Neural cell (in vitro differentiated cells): ENCODE data around the gene P2RX3. TPM values are rescaled to one million over a fixed set of nuclear protein-coding genes. Genes with fewer than 3 reads are reported as not detected.

Source experiments
- H2AFZ ChIP-seq: fragments of 200-600, 300-800 bp; sonication (generic), shearing (Covaris generic); 2 replicates; pipeline ENCODE4 v1.6.0; 2014; ENCODE audit warnings: low read depth, mild to moderate bottlenecking, antibody characterized with exemption, low read length, moderate library complexity
- H3F3A ChIP-seq: fragments of 200-600 bp; shearing (Covaris generic); 2 replicates; pipeline ENCODE4 v1.6.1; 2016; ENCODE audit warnings: mild to moderate bottlenecking, moderate library complexity, mixed read lengths, antibody characterized with exemption, low read length; ENCODE audit not compliant: insufficient read depth, poor library complexity, severe bottlenecking
- H3K27ac ChIP-seq: fragments of 200-600, 300-800 bp; sonication (generic), shearing (Covaris generic); 2 replicates; pipeline ENCODE4 v1.5.1; 2014; ENCODE audit warnings: mild to moderate bottlenecking, low read length, moderate library complexity
- H3K27me3 ChIP-seq: fragments of 300-800, 200-600 bp; sonication (generic), shearing (Covaris generic); 2 replicates; pipeline ENCODE4 v1.6.0; 2014; ENCODE audit warnings: mild to moderate bottlenecking, low read depth, low read length, moderate library complexity; ENCODE audit not compliant: insufficient read depth
- H3K36me3 ChIP-seq: fragments of 300-800, 200-600 bp; sonication (generic), shearing (Covaris generic); 2 replicates; pipeline ENCODE4 v1.5.1; 2014; ENCODE audit warnings: mild to moderate bottlenecking, antibody characterized with exemption, low read length, moderate library complexity; ENCODE audit not compliant: insufficient read depth
- H3K4me2 ChIP-seq: fragments of 300-800, 200-600 bp; sonication (generic), shearing (Covaris generic); 2 replicates; pipeline ENCODE4 v1.6.0; 2014; ENCODE audit warnings: mild to moderate bottlenecking, low read length
- H3K4me3 ChIP-seq: fragments of 300-800, 200-600 bp; sonication (generic), shearing (Covaris generic); 2 replicates; pipeline ENCODE4 v1.5.1; 2014; ENCODE audit warnings: mild to moderate bottlenecking, low read length, moderate library complexity
- H3K79me2 ChIP-seq: fragments of 200-600 bp; shearing (Covaris generic); replicated peaks from 2 replicates; pipeline ENCODE4 v1.6.0; 2014; ENCODE audit warnings: mild to moderate bottlenecking, low read length, moderate library complexity; ENCODE audit not compliant: insufficient read depth
- H3K9ac ChIP-seq: fragments of 300-800, 200-600 bp; sonication (generic), shearing (Covaris generic); 2 replicates; pipeline ENCODE4 v1.6.1; 2016; ENCODE audit warnings: mild to moderate bottlenecking, low read length, mixed read lengths
- H3K9me2 ChIP-seq: fragments of 200-600 bp; shearing (Covaris generic); 2 replicates; pipeline ENCODE4 v1.6.1; 2016; ENCODE audit warnings: mild to moderate bottlenecking, low read length, mixed read lengths; ENCODE audit not compliant: insufficient read depth
- H3K9me3 ChIP-seq: fragments of 200-600, 300-800 bp; sonication (generic), shearing (Covaris generic); 2 replicates; pipeline ENCODE4 v1.6.1; 2016; ENCODE audit warnings: mild to moderate bottlenecking, mixed run types, low read length, moderate library complexity, mixed read lengths
- H4K20me1 ChIP-seq: fragments of 200-600 bp; shearing (Covaris generic); 2 replicates; pipeline ENCODE4 v1.6.1; 2016; ENCODE audit warnings: mild to moderate bottlenecking, mixed run types; ENCODE audit not compliant: insufficient read depth
- CTCF ChIP-seq: fragments of 450-650 bp; IDR thresholded peaks from 2 replicates; pipeline ENCODE4 v1.5.1; 2014; ENCODE audit warnings: antibody characterized with exemption, mild to moderate bottlenecking, moderate library complexity; ENCODE audit not compliant: poor library complexity, severe bottlenecking
- EP300 ChIP-seq: fragments of 450-650 bp; conservative IDR thresholded peaks from 2 replicates; pipeline ENCODE4 v1.6.1; 2014; ENCODE audit warnings: antibody characterized with exemption, mild to moderate bottlenecking, moderate library complexity; ENCODE audit not compliant: poor library complexity, severe bottlenecking
- EZH2 ChIP-seq: fragments of 200-600, 300-800 bp; shearing (Covaris generic), sonication (generic); IDR thresholded peaks from 2 replicates; pipeline ENCODE4 v1.6.1; 2014; ENCODE audit warnings: antibody characterized with exemption, low read length, borderline replicate concordance, mild to moderate bottlenecking; ENCODE audit not compliant: insufficient read depth, poor library complexity, severe bottlenecking
- MXI1 ChIP-seq: fragments of 450-650 bp; conservative IDR thresholded peaks from 2 replicates; pipeline ENCODE4 v1.6.1; 2014; ENCODE audit warnings: antibody characterized with exemption, mild to moderate bottlenecking; ENCODE audit not compliant: poor library complexity, severe bottlenecking
- POLR2AphosphoS5 ChIP-seq: IDR thresholded peaks from 2 replicates; pipeline ENCODE4 v1.6.1; 2012
- RAD21 ChIP-seq: fragments of 450-650 bp; conservative IDR thresholded peaks from 2 replicates; pipeline ENCODE4 v1.6.1; 2014; ENCODE audit warnings: antibody characterized with exemption, mild to moderate bottlenecking, moderate library complexity
- REST ChIP-seq: IDR thresholded peaks from 2 replicates; pipeline ENCODE4 v1.6.1; 2012; ENCODE audit warnings: borderline replicate concordance
- SMC3 ChIP-seq: fragments of 450-650 bp; conservative IDR thresholded peaks from 2 replicates; pipeline ENCODE4 v1.6.1; 2014; ENCODE audit warnings: antibody characterized with exemption, mild to moderate bottlenecking, moderate library complexity; ENCODE audit not compliant: poor library complexity
- TAF1 ChIP-seq: IDR thresholded peaks from 2 replicates; pipeline ENCODE4 v1.6.1; 2012; ENCODE audit warnings: low read depth
- polyA plus RNA-seq: library from polyadenylated mRNA; depleted of rRNA; stranded (reverse); fragments of >200 nt; gene quantifications from 2 replicates; pipeline ENCODE4 v1.2.3, GENCODE V29; 2014

The P2RX3 gene
- polyA plus RNA-seq, 1 donor from 2014 or later: not detected

GRCh38 chr11:57306940-57307565 lies 31.1 kb upstream of the P2RX3 start:
- Histone ChIP-seq H3K4me3 (no peak overlapping the region), H3K4me2 (no peak overlapping the region), H2AFZ (no peak overlapping the region), H3K27ac (no peak overlapping the region), H3K79me2 (no peaks in the 10 kb centered on the region), H3F3A (no peaks in the 10 kb centered on the region), H3K9me3 (no peaks in the 10 kb centered on the region), H3K9ac (no peak overlapping the region), H3K36me3 (no peaks in the 10 kb centered on the region), H3K9me2 (no peaks in the 10 kb centered on the region), H4K20me1 (no peaks in the 10 kb centered on the region), H3K27me3 (no peaks in the 10 kb centered on the region)
- TF ChIP-seq EP300: no peak
- no peak for TF ChIP-seq SMC3
- no peak for TF ChIP-seq RAD21
- TF ChIP-seq TAF1: no peak
- no peak for TF ChIP-seq EZH2
- TF ChIP-seq POLR2AphosphoS5: no peak

- no peaks in the 10 kb centered on the region for H3K9me2 ChIP-seq
- no peak overlapping the region for H3K9ac ChIP-seq
- H3K27ac ChIP-seq: no peak overlapping the region
- H3K27me3 ChIP-seq: no peaks in the 10 kb centered on the region
- no peak overlapping the region for H2AFZ ChIP-seq
- no peaks in the 10 kb centered on the region for H3K9me3 ChIP-seq
- H3K4me3 ChIP-seq: no peak overlapping the region
- H3F3A ChIP-seq: no peaks in the 10 kb centered on the region
- H3K36me3 ChIP-seq: no peaks in the 10 kb centered on the region
- no peaks in the 10 kb centered on the region for H3K79me2 ChIP-seq
- no peaks in the 10 kb centered on the region for H4K20me1 ChIP-seq
- TF ChIP-seq CTCF: no peak
- TF ChIP-seq POLR2AphosphoS5: no peak
- TF ChIP-seq RAD21: no peak
- H3K4me2 ChIP-seq: no peak overlapping the region
Observed at GRCh38 chr11:57307666-57308270, 30.4 kb upstream of the P2RX3 start.

GRCh38 chr11:57308426-57309060 lies 29.6 kb upstream of the P2RX3 start:
- Histone ChIP-seq H3K27me3 (no peaks in the 10 kb centered on the region), H2AFZ (no peak overlapping the region), H3K9me2 (no peaks in the 10 kb centered on the region), H3K9ac (no peak overlapping the region), H3K9me3 (no peaks in the 10 kb centered on the region), H3K36me3 (no peaks in the 10 kb centered on the region), H3K79me2 (no peaks in the 10 kb centered on the region), H3K4me2 (no peak overlapping the region), H4K20me1 (no peaks in the 10 kb centered on the region), H3F3A (no peaks in the 10 kb centered on the region), H3K27ac (no peak overlapping the region), H3K4me3 (no peak overlapping the region)
- TF ChIP-seq EZH2: no peak
- no peak for TF ChIP-seq POLR2AphosphoS5
- no peak for TF ChIP-seq TAF1
- no peak for TF ChIP-seq CTCF
- no peak for TF ChIP-seq SMC3
- no peak for TF ChIP-seq REST
- no peak for TF ChIP-seq EP300
- TF ChIP-seq MXI1: no peak
- TF ChIP-seq RAD21: no peak
